ENCODE data around the gene APOBEC2.

- TF ChIP-seq CTCF (IDR thresholded peaks at IDR 0.05) (no peak), POLR2A (IDR thresholded peaks at IDR 0.05) (no peak)
These were observed 39.4 kb upstream of the APOBEC2 start for GRCh38 chr6:41013466-41014153.

Data from breast epithelium (tissue), 3 donors.